Lower leg skin (tissue), 4 donors: Measurements from ENCODE around the gene SFR1. TPM values are rescaled to one million over a fixed set of nuclear protein-coding genes. Genes with fewer than 3 reads are reported as not detected.

Source experiments
- DNase-seq, 2 donors: peaks; one replicate each; pipeline ENCODE4 v3.0.0-alpha.2; 2019; ENCODE audit warnings: low spot score in 2 of 2
- H3K4me3 ChIP-seq: fragments of 200-600 bp; sonication (generic); 2 replicates; pipeline ENCODE4 v1.5.1; 2017; ENCODE audit warnings: mild to moderate bottlenecking, low read depth; ENCODE audit not compliant: poor library complexity, severe bottlenecking
- CTCF ChIP-seq, 3 donors: fragments of 450-650 bp; IDR thresholded peaks; one replicate each; pipeline ENCODE4 v1.5.1; 2016; ENCODE audit warnings: antibody characterized with exemption in 3 of 3, mild to moderate bottlenecking in 3 of 3, moderate library complexity in 2 of 3
- POLR2A ChIP-seq, 2 donors: fragments of 450-650 bp; IDR thresholded peaks; one replicate each; pipeline ENCODE4 v1.6.1; 2016 to 2017; ENCODE audit warnings: antibody characterized with exemption in 2 of 2, mild to moderate bottlenecking in 1 of 2, moderate library complexity in 1 of 2
- WGBS, 2 donors: methylation state at CpG; one replicate each; pipeline ENCODE4 v1.1.5; 2018; 5-methylcytosine and 5-hydroxymethylcytosine counted together
- intact Hi-C: fragments of 100-400 bp; cut with DNase I; formaldehyde crosslinking; loops from one replicate; pipeline ENCODE4 v1.15.0; 2023; ENCODE audit warnings: low total_unique reads
- total RNA-seq, 4 donors: library from RNA; depleted of rRNA; stranded (reverse); fragments of >200 nt; gene quantifications; one replicate each; pipeline ENCODE4 v1.1.0, GENCODE V29; 2016

SFR1 gene
- total RNA-seq, 4 donors from 2014 or later: 2.1 to 10.0 (median 3.5) TPM

- TF ChIP-seq POLR2A (IDR thresholded peaks at IDR 0.05): no peak
- TF ChIP-seq CTCF (IDR thresholded peaks at IDR 0.05): no peak
- no peak for DNase-seq
- H3K4me3 ChIP-seq: no peak overlapping the region
- intact Hi-C loops: no loop called here
- 66 to 83% methylated on average over 5 of the region's 5 CpGs for WGBS, 2 donors
These were observed 17.2 kb downstream of the SFR1 start for GRCh38 chr10:104139221-104139620.

GRCh38 chr10:104142081-104142480 lies 20.1 kb downstream of the SFR1 start:
- 33% methylated on average over 1 of the region's 1 CpG for WGBS, 2 donors
- no peak overlapping the region for H3K4me3 ChIP-seq
- TF ChIP-seq POLR2A (IDR thresholded peaks at IDR 0.05): no peak
- TF ChIP-seq CTCF (IDR thresholded peaks at IDR 0.05): no peak
- DNase-seq: no peak
- intact Hi-C loops: no loop called here

- intact Hi-C loops: no loop called here
- 75 to 78% methylated on average over 3 of the region's 3 CpGs for WGBS, 2 donors
- H3K4me3 ChIP-seq: no peak overlapping the region
- no peak for DNase-seq
- TF ChIP-seq POLR2A (IDR thresholded peaks at IDR 0.05) (no peak), CTCF (IDR thresholded peaks at IDR 0.05) (no peak)
These were observed 21.9 kb downstream of the SFR1 start for GRCh38 chr10:104143829-104144228.

- intact Hi-C loops: no loop called here
- WGBS, 2 donors: 70 to 74% methylated on average over 4 of the region's 4 CpGs
- no peak overlapping the region for H3K4me3 ChIP-seq
- TF ChIP-seq POLR2A (IDR thresholded peaks at IDR 0.05) (no peak), CTCF (IDR thresholded peaks at IDR 0.05) (no peak)
- DNase-seq: no peak
These were observed 23.0 kb downstream of the SFR1 start for GRCh38 chr10:104144931-104145330.

- TF ChIP-seq POLR2A (IDR thresholded peaks at IDR 0.05) (no peak), CTCF (IDR thresholded peaks at IDR 0.05) (no peak)
- WGBS, 2 donors: 76 to 87% methylated on average over 1 of the region's 1 CpG
- DNase-seq: no peak
- intact Hi-C loops: no loop called here
- H3K4me3 ChIP-seq: no peak overlapping the region
These were observed 24.9 kb downstream of the SFR1 start for GRCh38 chr10:104146882-104147281.

GRCh38 chr10:104150139-104150538 lies 28.2 kb downstream of the SFR1 start:
- no peak for DNase-seq
- intact Hi-C loops: no loop called here
- TF ChIP-seq CTCF (IDR thresholded peaks at IDR 0.05) (no peak), POLR2A (IDR thresholded peaks at IDR 0.05) (no peak)
- H3K4me3 ChIP-seq: no peak overlapping the region
